ENCODE results near the gene MAGEA4.
"Not testable (repeated sequence)": the region's sequence is repeated elsewhere in the genome, so short reads cannot be mapped to it uniquely, and the experiment has no call there.

Gene MAGEA4

GRCh38 chrX:151912780-151913179, at the start of gene MAGEA4:
Gene MAGEA4, plus strand, starts transcription at chrX:151912889. Its CDS starts 10,776 bp downstream, at chrX:151923665.
- no peak for DNase-seq (ENCODE audit: low read depth in 2 of 2)

- no peak for DNase-seq (ENCODE audit: low read depth in 2 of 2)
These were observed 42.1 kb upstream of the MAGEA4 start for GRCh38 chrX:151870602-151871001.

- no peak for DNase-seq (ENCODE audit: low read depth in 2 of 2)
These were observed 41.4 kb upstream of the MAGEA4 start for GRCh38 chrX:151871244-151871643.

- no peak for DNase-seq (ENCODE audit: low read depth in 2 of 2)
These were observed 39.6 kb upstream of the MAGEA4 start for GRCh38 chrX:151873096-151873495.

- DNase-seq (ENCODE audit: low read depth in 2 of 2): no peak
These were observed 37.2 kb upstream of the MAGEA4 start for GRCh38 chrX:151875270-151876026.

GRCh38 chrX:151878574-151878973, 34.1 kb upstream of the MAGEA4 start:
- no peak for DNase-seq (ENCODE audit: low read depth in 2 of 2)

- DNase-seq (ENCODE audit: low read depth in 2 of 2): no peak
These were observed 32.8 kb upstream of the MAGEA4 start for GRCh38 chrX:151879856-151880255.

- no peak for DNase-seq (ENCODE audit: low read depth in 2 of 2)
These were observed 31.8 kb upstream of the MAGEA4 start for GRCh38 chrX:151880895-151881294.

- no peak for DNase-seq (ENCODE audit: low read depth in 2 of 2)
These were observed 23.3 kb upstream of the MAGEA4 start for GRCh38 chrX:151889421-151889820.

- DNase-seq (ENCODE audit: low read depth in 2 of 2): no peak
These were observed 15.8 kb upstream of the MAGEA4 start for GRCh38 chrX:151896734-151897474.

- no peak for DNase-seq (ENCODE audit: low read depth in 2 of 2)
These were observed 13.1 kb upstream of the MAGEA4 start for GRCh38 chrX:151899622-151900021.

- DNase-seq (ENCODE audit: low read depth in 2 of 2): no peak
These were observed 10.9 kb upstream of the MAGEA4 start for GRCh38 chrX:151901826-151902225.

GRCh38 chrX:151902813-151903591, 9.7 kb upstream of the MAGEA4 start:
- no peak for DNase-seq (ENCODE audit: low read depth in 2 of 2)

- DNase-seq (ENCODE audit: low read depth in 2 of 2): no peak
These were observed 7.7 kb upstream of the MAGEA4 start for GRCh38 chrX:151904989-151905388.

GRCh38 chrX:151912221-151912620, 468 bp upstream of the MAGEA4 start:
- DNase-seq (ENCODE audit: low read depth in 2 of 2): no peak

GRCh38 chrX:151918736-151919135, 6.0 kb downstream of the MAGEA4 start:
- not testable (repeated sequence) for DNase-seq (ENCODE audit: low read depth in 2 of 2)

- no peak for DNase-seq (ENCODE audit: low read depth in 2 of 2)
These were observed 6.9 kb downstream of the MAGEA4 start for GRCh38 chrX:151919610-151920009.

- DNase-seq (ENCODE audit: low read depth in 2 of 2): no peak
These were observed 7.4 kb downstream of the MAGEA4 start for GRCh38 chrX:151920101-151920500.

GRCh38 chrX:151920530-151920929, 7.8 kb downstream of the MAGEA4 start:
- DNase-seq (ENCODE audit: low read depth in 2 of 2): no peak

- no peak for DNase-seq (ENCODE audit: low read depth in 2 of 2)
These were observed 8.6 kb downstream of the MAGEA4 start for GRCh38 chrX:151921292-151921691.

- no peak for DNase-seq (ENCODE audit: low read depth in 2 of 2)
These were observed 9.2 kb downstream of the MAGEA4 start for GRCh38 chrX:151921866-151922265.

- DNase-seq (ENCODE audit: low read depth in 2 of 2): no peak
These were observed 10.0 kb downstream of the MAGEA4 start for GRCh38 chrX:151922692-151923091.
